ENCODE results near the gene ADGRL2. TPM values are rescaled to one million over a fixed set of nuclear protein-coding genes. Genes with fewer than 3 reads are reported as not detected.

Gene ADGRL2
- 45.7 and 84.1 TPM in 2 replicates for polyA plus RNA-seq

DNA sequence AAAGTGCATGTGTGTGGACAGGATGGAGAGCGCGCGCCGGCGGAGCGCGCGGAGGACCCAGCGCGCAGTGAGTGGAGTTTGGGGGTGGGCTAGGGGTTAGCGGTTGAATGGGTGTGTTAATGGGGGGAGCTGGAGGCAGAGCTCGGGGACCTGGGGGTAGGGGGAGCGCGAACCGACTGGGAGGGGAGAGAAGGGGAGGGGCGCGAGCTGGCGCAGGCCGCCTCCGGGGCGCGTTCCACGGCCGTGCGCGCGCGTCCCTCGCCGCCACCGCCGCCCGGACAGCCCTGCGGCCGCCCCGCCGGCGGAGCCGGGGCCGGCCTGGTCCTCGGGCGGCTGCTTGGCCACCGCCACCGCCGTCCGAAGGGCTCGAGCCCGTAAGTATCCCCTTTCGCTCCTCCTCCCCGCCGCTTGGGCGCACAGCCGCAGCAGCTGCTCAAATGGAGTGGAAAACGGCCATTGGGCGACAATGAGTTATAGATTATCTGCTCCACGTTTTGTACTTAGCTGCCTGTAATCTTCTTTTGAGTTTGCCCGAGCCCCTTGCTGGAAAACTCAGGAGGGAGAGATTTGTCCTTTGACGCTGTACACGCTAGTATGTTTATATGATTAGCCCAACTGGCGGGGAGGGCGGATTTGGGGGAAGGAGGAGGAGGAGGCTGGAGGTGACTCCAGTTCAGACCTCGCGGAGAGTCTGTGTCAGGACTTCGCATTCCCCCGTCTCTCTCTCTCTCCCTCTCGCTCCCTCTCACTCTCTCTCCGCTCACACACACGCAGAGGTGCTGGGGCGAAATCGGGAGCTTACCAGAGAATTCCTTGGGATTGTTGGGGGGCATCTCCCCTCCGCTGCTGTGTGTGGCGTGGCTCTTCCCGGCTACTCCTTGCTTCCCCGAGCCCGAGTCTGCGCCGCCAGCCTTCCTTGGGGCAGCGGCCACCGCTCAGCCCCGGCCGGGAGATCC, at the start of gene ADGRL2:
ADGRL2 (plus strand) TSS at position 240 of the 956 bp plus-strand sequence. CDS start 36,051 bp downstream, outside the sequence.

Data from Purkinje cell (primary cell).